GM18858 (cell line): Measurements from ENCODE around the gene ARRB2.
"Not testable (repeated sequence)": the region's sequence is repeated elsewhere in the genome, so short reads cannot be mapped to it uniquely, and the experiment has no call there.

Source experiments
- ATAC-seq: cut with Tn5 transposase; IDR thresholded peaks from one replicate; pipeline ENCODE4 v1.9.1; 2021; ENCODE audit not compliant: unreplicated experiment

The ARRB2 gene

DNA sequence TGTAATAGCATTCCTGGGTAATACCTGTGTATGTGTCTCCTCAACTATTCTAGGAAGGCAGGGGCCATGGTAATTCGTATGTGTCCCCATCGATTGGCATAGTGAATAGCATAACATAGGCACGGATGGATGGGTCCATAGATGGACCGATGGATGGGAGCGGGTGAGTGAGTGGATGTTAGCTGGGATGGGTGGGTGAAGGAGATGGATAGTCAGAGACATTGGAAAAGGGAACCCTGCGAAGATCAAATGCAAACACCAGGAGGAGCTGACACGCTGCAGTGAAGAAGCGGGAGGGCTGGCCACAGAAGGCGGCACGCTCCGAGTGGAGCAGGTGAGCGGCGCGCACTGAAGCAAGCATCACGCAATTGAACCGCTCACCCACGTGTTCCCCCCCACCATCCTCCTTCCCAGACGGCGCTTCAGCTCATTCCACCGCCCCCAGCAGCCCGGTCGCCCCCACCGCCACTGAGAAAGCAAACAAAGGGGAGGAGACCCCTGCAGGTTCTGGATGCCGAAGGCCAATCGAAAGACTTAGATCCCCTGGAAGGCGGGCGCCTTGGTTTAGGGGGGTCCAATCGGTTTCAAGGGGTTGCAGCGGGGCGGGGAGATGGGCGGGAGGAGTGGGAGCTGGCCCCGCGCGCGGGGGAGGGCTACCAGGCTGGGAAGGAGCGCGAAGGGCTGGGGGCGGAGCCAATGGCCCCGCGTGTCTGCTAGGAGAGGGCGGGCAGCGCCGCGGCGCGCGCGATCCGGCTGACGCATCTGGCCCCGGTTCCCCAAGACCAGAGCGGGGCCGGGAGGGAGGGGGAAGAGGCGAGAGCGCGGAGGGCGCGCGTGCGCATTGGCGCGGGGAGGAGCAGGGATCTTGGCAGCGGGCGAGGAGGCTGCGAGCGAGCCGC, at the start of gene ARRB2:
TSS of gene ARRB2 (plus strand) at position 839 of the 899 bp plus-strand sequence. CDS start 90 bp downstream, outside the sequence.
- ATAC-seq, result peak; percentile 59

DNA sequence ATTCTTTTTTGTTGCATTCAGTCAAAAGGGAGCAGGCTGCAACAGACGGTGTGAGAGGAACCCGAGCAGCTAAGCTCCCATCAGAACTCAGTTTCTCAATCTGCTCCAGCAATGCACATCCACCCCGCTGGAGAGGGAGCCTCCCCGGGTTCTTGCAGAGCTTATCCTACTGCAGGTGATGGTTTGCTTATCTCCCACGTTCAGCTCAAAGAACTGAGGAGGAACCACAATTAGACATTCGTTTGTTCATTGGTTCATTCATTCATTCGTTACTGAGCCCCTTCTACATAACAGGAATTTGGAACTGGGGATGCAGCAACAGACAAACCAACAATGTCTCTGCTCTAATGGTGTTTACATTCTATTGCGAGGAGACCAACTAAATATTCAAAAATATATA, 46.7 kb upstream of the ARRB2 start:
- no peak for ATAC-seq

DNA sequence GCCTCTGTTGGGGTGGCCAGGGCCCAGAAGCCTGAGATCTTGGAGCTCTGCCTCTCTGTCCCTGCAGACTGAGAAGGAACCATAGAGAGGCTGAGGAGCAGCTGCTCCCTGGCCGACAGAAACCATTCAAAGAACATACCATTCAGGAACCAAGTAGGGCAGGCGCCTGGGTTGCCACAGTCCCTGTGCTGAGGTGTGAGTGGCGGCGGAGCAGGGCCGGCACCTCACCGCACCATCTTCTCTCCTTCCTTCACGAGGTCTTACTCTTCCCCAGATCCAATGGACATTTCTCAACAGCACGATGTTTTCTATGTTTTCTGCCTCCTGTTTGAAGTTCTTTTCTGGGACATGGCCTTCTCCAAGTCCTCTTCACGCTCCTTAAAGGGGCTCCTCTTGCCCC, 46.2 kb upstream of the ARRB2 start:
- no peak for ATAC-seq

DNA sequence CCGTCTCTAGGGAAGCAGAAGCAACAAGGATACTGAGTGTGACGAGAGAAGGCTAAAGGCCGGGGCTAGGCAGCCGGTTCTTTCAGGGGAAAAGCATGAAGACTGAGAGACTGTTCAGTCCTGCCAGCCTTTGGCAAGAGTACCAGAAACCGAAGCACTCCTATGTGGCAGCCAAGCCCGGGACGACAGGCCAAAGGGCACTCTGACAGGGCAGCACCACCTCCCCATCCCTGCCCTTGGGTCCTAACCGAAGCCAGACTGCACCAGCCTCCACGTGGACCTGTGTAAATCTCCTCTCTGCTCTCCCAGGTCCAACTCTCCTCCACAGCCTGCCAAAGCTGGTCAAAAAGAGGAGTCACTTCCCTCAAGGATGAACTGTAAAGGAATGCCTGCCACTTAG, 45.4 kb upstream of the ARRB2 start:
- ATAC-seq, result no peak

DNA sequence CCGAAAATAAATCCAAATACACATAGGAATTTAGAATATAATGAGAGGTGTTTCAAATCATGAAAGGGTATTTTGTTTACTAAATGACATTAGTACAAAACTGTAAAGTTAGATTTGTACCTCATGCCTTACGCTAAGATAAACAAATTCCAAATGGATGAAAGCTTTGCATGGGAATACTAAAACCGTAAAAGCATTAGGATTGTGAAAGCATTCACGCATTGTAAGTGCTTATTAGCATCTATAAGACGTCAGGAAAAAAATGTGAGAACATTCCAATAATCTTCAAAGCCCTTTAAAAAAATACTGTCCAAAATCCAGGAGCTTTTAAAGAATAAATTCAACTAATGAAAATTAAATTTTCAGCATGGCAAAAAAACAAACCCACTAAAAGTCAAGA, 44.1 kb upstream of the ARRB2 start:
- ATAC-seq, result no peak

DNA sequence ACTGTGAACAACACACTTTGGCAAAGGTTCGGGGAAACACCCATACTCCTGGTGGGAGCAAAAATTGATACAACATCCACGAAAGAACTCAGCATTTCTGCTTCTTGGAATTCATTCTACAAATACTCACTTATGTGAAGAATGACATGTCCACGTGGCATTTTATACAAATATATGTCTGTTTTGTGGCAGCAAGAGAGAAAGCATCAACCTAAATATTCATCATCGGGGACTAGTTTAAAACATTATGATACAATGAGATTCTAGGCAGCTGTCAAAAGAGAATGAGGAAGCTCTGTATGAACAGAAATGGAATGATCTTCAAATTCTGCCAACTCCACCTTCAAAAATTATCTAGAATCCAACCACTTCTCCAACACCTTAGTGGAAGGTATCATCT, 43.3 kb upstream of the ARRB2 start:
- no peak for ATAC-seq

DNA sequence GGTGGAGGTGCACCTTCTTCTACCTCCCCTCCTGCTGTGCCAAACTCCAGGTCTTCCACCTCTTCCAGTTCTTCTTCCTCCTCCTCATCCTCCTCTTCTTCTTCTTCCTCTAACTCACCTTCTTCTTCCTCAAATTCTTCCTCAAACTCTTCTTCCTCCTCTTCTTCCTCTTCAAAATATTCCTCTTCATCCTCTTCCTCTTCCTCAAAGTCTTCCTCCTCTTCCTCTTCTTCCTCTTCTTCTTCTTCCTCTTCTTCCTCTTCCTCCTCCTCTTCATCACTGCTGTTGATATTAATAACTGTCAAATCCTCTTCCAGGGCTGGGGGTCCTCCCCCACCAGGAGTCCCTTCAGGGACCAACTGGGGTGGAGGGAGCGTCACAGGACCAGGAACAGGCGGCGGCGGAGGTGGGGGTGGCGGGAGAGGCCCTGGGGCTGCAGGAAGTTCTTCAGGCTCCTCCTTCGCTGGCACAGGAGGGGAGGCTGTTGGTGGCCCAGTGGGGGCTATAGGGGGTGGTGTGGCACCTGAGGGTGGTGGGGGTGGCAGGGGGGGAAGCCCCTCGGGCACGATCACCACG, 38.3 kb upstream of the ARRB2 start:
- ATAC-seq, result no peak

DNA sequence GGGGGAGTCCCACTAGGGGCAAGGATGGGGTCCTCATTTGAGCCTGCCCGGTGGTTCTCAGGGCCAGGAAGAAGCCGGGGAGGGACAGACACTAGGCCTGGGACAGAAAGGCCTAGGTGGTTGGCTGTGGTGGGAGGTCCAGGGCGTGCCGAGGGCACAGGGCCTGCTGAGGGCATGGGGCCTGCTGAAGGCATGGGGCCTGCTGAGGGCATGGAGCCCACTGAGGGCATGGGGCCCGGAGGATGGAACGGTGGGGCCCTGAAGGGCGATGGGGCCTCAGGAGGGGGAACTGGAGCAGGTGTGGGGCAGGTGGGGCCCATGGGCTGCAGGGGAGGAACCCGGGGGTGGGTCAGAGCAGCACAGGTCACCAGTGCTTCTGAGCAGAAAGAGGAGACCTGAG, 37.7 kb upstream of the ARRB2 start:
- ATAC-seq, result no peak

DNA sequence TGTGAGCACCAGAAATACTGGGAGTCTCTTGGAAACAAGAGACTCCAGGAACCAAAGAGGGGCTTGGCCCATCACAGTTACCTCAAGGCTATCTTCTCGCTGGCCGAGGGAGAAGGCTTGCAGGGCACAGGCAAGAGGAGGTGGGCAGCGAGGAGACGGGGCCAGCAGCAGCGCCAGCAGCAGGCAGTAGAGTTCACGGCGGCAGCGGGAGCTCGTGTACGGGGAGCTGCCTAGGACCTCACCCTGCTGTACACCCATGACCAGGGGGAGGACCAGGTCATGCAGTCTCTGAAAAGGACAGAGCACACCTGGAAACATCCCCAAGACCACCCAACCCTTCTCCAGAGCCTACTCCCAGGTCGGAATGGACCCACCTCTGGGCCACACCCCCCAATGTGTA, 37.3 kb upstream of the ARRB2 start:
- ATAC-seq, result no peak

DNA sequence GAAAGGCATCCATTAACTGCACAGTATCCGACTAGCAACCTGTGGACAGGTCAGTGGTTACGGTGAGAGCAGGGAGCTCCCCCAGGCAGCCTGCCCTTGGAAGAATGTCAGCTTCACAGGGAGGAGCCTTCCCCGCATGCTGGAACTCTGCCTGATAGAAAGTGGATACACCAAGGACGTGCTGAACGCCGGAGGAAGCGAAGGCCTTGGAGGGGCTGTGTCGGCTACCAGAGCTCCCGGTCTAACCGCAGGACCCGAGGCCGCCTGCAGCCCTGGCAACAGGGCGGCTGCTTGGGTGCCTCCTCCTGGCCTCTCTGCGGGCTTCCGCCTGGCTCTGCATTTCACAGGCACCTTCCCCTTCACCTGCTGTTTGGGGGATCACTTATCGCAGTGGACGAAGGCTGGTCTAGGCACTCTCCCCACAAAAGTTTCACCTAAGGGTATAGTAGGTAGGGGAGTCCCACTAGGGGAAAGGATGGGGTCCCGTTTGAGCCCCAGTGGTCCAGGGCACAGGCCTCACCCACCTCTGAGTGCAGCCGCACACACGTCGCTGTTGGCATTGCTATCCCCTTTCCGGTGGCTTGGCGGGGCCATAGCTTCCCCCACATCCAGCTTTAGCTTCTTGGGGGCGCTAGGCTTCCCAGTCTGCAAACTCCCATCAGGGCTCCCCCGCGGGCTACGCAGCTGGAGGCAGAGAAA, 36.3 kb upstream of the ARRB2 start:
- no peak for ATAC-seq

DNA sequence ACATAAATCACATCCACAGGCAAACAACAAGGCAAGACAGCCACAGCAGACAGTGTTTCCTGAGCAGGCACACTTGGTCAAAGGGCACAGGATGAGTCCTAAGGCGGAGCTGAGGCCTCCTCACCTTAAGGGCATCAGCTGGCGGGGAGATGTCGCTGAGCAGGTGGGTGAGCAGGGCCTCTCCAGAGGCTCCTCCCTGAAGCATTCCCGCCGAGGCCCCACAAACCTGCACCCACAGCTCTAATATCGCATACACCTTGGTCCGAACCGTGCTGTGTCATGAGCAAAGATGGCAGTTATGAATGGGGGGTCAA, 35.8 kb upstream of the ARRB2 start:
- ATAC-seq, result no peak

DNA sequence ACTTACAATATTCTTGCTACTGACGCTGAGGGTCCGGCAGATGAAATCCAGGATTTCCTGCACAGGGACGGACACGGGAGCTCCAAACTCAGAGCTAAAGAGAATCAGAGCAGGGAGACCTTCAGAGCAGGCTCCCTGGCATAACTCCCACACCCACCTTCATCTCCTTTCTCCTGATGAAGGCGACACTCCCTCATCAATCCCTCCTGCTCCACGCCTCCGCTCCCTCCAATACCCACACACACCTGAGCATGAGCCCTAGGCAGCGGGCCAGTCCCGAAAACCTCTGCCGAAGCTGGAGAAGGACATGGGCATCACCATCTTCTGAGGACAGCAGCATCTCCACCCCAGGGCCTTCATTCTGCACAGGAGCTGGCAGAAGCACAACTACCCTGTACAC, 34.6 kb upstream of the ARRB2 start:
- no peak for ATAC-seq

DNA sequence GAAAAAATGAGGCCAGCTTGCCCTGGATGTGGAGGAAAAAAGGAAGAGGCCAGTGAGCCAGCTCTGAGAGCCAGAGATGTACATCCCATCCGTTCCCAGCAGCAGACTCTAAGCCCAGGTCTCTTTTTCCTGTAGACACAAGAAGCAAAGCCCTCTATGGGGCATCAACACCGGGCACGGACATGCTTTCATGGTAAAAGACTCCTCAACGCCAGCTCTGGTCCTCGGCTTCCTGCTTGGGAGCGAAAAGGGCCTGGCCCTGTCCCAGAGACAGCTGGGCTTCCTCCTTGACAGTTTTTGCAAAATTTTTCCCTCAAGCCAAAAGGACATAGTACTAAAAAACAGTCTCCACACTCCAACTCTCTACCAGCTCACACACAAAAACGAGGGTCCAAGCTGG, 33.6 kb upstream of the ARRB2 start:
- ATAC-seq, result no peak

DNA sequence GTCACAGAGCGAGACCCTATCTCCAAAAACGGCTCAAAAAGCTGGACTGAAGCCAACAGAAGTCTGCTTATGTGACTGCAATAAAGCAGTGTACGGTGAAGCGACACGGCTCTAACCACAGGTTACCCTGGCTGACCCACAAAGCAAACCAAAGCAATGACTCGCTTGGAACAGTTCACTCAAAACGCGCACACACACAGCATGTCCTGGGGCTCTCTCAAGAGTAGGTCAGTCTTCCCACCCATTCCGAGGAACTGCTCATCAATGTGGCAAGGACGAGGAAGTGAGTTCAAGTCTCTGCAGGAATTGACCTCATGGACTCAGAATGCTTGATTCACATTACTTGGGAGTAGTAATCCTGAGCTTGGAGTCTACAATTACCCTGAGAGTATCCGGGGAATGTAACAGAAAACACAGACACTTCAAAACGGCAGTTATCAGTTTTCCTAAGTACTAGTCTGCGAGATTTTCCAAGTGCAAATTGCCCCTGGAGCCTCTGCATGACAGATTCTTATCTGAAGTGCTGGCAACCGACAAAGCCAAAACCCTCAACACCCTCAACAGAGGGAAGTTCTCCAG, 31.9 kb upstream of the ARRB2 start:
- no peak for ATAC-seq

DNA sequence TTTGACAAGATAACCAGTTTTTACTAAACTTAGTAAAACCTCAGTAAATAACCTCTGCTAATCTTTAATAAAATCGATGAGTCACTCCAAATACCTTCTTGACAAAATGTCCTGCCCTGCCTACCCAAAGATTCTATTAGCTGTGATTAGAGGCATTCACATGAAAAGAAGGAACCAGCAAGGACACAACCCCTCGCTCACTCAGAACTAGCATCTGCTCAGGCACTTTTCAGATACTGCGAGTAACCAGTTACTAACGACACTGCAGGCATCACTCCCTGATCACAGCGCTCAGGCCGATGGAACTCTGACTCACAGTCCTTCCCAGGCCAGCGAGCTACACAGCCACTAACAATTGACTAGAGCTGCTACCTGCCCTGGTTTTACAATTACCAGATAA, 30.8 kb upstream of the ARRB2 start:
- ATAC-seq, result no peak

DNA sequence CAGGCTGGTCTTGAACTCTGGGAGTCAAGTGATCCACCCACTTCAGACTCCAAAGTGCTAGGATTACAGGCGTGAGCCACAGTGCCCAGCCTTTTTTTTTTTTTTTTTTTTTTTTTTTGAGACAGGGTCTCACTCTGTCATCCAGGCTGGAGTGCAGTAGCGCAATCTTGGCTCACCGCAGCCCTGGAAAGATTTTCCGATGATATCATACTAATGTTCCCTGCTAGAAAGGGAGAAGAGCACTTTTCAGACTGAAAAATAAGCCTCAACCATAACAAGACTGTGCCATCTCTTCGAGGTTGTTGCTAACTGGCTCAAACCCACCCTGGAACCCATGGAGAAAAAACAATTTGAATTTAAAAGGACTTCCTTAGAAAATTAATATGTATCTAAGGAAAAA, 26.7 kb upstream of the ARRB2 start:
- ATAC-seq, result not testable (repeated sequence)

DNA sequence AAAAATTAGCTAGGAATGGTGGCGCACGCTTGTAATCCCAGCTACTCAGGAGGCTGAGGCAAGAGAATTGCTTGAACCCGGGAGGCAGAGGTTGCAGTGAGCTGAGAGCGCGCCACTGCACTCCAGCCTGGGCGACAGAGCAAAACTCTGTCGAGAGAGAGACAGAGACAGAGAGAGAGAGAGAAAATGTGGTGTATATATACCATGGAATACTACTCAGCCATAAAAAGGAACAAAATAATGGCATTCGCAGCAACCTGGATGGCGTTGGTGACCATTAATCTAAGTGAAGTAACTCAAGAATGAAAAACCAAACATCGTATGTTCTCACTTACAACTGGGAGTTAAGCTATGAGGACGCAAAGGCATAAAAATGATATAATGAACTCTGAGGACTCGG, 20.6 kb upstream of the ARRB2 start:
- not testable (repeated sequence) for ATAC-seq

DNA sequence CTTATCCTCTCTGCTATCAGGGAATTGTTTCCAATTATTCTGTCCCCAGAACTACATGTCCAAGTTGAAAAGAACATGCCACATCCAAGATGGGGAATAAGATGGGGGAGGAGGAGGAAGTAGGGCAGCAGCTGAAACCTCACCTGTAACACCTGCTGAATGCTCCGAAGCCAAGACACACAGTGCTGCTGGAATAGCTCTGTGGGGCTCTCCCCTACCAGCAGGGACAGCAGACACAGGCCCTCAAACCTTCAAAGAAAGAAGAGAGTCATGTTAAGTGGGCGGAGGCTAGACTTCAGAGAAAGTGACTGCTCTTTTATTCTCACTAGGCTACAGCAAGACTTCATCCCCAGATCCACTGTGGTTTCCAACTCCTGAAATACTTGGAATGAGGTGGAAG, 19.7 kb upstream of the ARRB2 start:
- no peak for ATAC-seq

DNA sequence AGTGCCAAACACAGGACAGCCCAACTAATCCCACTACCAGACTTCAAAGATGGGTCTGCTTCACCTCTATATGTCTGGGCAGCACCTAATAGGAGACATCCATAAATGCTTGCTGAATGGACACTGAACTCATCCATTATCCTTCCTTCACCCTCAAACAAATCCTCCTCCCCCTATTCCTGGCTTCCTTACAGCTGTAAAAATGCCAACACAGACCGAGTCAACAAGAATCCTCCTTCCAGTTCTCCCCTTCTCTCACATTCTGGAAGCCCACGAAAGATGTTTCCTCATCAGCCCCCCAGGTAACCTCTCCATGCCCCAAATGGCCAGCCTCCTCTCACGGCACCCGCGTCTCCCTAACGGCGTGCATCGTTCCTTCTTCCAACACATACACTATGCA, 18.7 kb upstream of the ARRB2 start:
- ATAC-seq, result no peak

DNA sequence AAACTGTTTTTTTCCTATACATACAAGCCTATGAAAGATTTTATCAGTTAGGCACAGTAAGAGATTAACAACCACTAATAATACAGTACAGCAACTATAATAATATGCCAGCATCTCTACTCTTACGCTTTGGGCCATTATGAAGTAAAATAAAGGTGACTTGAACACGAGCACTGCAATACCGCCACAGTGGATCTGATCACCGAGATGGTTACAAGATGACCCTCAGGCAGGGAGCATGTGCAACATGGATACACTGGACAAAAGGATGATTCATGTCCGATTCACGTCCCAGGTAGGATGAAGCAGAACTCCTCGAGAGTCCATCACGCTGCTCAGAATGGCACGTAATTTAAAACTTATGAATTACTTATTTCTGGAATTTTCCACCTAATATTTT, 17.0 kb upstream of the ARRB2 start:
- no peak for ATAC-seq

DNA sequence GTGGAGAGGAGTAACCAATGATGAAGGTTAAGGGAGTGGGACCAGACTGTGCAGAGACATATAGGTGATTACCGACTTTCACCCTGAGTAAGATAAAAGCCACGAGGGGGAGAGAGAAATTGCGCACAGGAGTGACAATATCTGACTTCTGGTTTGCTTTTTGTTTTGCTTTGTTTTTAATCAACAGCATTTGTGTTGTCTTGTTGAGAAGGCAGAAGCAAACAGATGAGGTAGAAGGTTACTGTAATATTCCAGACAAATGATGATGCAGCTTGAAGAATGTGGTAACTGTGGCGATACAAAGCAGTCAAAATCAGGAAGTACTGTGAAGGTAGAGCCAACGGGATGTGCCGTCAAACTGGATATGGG, 14.0 kb upstream of the ARRB2 start:
- no peak for ATAC-seq
